Fibroblast of peridontal ligament (primary cell): ENCODE data around the gene LRP10.

Experiments used
- DNase-seq: peaks from one replicate; pipeline ENCODE4 v3.0.0-alpha.2; 2010; ENCODE audit errors: extremely low read depth

Gene LRP10

GRCh38 chr14:22865424-22866405, 5.8 kb upstream of the LRP10 start:
- DNase-seq: no peak

DNA sequence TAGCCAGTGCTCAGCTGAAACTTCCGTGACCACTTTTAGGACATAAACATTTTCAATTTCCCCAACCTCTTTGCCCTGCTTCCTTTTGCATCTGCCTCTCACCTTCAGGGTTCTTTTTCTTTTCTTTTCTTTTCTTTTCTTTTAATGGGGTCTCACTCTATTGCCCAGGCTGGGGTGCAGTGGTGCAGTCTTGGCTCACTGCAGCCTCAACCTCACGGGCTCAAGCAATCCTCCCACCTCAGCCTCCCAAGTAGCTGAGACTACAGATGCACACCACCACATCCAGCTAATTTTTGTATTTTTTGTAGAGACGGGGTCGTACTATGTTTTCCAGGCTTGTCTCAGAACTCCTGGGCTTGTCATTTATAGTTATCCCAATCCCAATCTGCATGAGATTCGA, 4.7 kb upstream of the LRP10 start:
- DNase-seq: no peak

GRCh38 chr14:22870811-22871223, 723 bp upstream of the LRP10 start:
- no peak for DNase-seq

GRCh38 chr14:22872033-22872832, 693 bp downstream of the LRP10 start:
- DNase-seq: peak; percentile 84

DNA sequence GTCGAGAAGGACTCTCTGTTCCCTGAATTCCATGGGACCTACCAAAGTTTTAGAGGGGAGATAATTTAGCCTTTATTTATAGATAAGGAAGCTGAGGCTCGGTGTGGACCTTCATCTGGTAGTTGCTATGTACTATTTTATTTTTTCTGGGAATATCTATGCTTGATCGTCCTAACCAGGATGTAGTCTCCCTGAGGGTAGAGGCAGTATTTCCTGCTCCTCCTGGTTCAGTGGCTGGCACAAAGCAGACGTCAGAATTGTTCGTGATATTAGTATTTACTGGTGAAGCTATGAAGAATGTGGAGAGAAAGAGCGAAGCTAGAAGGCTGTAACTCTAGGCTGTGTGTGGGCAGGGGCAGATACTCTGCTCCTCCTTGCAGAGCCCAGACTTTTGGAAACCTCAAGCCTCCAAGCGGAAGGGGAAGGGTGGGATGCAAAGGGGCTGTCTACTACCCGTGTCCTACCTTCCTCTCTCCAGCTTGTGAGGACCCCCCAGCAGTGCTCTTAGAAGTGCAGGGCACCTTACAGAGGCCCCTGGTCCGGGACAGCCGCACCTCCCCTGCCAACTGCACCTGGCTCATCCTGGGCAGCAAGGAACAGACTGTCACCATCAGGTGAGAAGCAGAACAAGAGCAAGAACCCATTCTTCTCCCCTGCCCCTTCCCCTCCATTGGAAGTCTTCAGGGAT, 1.4 kb downstream of the LRP10 start:
- no peak for DNase-seq

DNA sequence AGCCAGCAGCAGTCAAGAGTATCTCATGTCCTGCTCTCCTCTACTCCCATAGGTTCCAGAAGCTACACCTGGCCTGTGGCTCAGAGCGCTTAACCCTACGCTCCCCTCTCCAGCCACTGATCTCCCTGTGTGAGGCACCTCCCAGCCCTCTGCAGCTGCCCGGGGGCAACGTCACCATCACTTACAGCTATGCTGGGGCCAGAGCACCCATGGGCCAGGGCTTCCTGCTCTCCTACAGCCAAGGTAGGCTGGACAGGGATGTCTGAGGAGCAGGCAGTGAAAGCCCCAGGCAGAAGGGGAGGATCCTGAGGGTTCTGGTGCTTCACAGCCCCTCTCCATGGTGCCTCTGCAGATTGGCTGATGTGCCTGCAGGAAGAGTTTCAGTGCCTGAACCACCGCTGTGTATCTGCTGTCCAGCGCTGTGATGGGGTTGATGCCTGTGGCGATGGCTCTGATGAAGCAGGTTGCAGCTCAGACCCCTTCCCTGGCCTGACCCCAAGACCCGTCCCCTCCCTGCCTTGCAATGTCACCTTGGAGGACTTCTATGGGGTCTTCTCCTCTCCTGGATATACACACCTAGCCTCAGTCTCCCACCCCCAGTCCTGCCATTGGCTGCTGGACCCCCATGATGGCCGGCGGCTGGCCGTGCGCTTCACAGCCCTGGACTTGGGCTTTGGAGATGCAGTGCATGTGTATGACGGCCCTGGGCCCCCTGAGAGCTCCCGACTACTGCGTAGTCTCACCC, 3.6 kb downstream of the LRP10 start:
- DNase-seq: no peak

GRCh38 chr14:22875748-22876319, 4.3 kb downstream of the LRP10 start:
- no peak for DNase-seq

- DNase-seq: no peak
Measured at GRCh38 chr14:22877000-22877501, 5.5 kb downstream of the LRP10 start.

DNA sequence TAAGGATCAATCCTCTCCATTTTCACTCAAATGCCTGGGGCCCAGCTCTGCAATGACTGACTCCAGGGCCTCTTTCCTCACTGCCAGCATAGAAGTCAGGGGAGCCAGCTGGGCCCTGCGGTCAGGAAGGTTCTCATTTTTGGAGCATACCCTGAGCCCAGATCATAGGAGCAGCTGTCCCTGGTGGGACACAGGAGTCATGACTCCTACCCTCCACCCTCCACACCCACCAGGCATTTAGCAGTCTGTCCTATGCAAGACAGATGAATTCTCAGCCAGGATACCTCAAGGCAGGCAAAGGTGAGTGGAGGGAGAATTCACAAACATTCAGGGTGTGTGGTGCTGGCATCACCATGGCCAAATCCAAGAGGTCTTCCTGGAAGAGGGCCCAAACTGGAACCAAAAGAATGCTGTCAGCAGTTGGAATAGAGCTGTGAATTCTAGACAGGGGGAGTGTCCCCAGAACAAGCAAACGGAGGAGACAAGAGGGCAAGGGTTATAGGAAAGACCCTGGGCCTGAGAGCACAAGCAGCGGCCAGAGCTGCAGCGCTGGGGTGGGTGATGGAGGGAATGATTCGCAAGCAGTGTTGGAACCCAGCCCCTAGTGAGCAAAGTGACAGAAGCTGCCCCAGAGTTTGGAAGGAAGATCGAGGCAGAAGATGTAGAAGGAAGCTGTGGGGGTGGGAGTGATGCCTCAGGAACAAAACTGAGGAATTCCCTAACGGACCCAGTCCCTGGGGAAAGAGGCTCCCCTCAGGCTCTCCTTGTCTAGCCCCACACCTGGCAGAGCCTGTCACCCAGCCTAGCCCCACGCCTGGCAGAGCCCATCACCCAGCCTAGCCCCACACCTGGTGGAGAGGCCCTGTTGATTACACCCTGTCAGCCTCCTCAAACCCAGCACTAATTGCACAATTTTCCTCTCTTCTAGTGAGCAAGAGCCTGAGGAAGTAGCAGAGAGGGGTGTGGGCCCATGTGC, 7.0 kb downstream of the LRP10 start:
- no peak for DNase-seq

DNA sequence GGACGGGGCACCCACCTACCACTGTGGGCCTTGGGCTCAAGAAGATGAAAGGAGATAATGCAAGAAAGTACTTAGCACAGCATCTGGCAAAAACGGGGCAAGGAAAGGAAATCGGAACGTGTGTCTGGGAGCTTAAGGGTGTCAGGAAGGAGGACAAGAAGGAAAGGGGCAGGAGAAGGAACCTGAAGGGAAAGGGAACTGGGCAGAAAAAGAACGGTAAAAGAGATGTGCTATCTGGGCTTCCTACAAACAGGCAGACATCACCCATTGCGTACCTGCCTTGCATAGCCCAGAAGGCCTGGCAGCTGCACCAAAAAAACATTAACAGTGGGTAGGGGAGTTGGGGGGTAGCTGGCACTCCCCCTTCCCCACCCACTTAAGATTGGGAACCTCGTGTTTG, 10.5 kb downstream of the LRP10 start:
- no peak for DNase-seq

DNA sequence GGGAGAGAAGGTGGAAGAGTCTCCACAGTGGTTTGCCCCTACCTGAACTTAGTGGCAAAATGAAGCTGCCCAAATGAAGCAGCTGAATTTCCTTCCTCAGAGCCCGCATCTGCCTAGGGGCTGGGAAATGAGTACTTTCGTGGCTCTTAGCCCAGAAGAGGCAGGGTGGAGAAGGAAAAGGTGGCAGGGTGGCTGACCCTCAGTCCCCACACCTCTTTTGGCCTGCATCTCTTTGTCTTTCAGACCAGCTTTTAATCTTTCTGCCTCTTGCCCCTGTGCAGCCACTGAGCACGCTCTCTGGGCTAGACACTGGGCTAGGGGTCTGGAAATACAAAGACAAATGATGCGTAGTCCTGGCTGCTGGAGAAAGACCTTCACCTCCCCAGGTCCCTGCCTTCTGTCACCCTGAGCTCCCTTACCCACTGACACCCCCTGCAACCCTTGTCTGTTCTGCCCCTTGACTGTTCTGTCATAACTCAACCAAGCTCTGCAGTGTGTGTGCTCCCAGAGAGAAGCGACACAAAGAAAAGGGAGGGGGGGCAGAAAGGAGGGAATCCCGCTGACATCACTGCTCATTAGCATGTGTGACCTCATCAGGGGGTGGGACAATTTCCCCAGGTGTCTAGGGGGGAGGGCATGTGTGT, 11.1 kb downstream of the LRP10 start:
- DNase-seq: peak; percentile 26

- no peak for DNase-seq
Measured at GRCh38 chr14:22883173-22883976, 11.8 kb downstream of the LRP10 start, which contains the start of gene REM2. TSS of gene REM2 (plus strand) at chr14:22883222. CDS start at chr14:22883288, 66 bp downstream.

DNA sequence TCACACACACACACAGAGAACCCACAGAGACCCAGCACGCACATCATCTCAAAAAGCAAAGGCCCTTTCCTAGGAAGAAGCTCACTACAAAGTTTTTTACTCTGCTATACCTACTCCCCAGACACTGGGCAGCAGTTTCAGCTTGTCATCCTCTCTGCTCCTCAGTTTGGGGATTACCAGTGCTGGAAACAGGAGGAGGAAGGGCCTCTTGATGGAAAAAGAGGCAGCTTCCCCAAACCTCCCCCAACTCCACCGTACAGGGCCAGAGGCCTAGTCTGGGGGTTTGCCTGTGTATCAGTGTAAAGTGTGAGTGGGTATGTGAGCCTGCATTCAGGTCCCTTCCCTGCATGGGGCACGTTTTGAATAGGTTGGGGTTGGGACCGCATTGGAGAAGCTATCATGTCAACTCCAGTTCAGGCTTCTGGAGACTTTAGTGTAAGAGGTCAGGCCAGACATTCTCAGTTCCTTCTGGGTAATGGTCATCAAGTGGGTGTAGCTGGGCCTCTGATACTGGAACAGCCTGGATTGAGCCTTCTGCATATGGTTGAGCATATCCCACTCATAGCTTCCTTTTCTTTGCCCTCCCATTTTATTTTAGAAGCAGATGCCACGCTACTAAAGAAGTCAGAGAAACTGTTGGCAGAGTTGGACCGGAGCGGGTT, 12.7 kb downstream of the LRP10 start:
- DNase-seq: no peak

GRCh38 chr14:22884738-22885523, 13.4 kb downstream of the LRP10 start:
- no peak for DNase-seq

- DNase-seq: no peak
Measured at GRCh38 chr14:22885975-22886374, 14.4 kb downstream of the LRP10 start.

DNA sequence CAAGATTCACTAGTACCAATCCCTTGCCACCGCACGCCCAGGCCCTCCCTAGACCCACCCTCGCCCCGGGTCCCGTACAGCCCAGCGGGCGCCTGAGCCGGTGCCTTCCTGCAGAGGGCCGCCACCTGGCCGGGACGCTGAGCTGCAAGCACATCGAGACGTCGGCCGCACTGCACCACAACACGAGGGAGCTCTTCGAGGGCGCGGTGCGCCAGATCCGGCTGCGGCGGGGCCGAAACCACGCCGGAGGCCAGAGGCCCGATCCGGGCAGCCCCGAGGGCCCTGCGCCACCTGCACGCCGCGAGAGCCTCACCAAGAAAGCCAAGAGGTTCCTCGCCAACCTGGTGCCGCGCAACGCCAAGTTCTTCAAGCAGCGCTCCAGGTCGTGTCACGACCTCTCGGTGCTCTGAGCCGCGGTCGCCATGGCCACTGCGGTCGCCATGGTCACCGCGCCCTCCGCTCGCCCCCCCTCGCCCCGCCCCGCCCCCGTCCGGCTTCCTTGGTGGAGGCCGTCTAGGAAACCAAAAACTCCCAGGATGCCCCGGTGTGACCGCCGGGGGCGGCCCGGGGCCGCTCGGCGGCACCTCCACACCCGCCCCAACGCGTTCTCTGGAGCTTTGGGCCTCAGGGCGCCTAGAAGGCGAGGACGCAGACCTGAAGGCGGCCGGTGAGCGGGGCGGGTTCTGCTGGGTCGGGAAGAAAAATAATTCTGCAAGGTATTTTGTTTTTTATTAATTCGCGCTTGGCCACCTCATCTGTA, 15.1 kb downstream of the LRP10 start:
- DNase-seq: peak; percentile 42
